NCI-H2227 (cell line): ENCODE results near the gene CDH23.

Source experiments
- DNase-seq: peaks from one replicate; lab custom pipeline; 2025; ENCODE audit not compliant: unreplicated experiment; lab: John Stamatoyannopoulos, UW

CDH23 gene

GRCh38 chr10:71762324-71762723 is 365.6 kb downstream of the CDH23 start:
- no peak for DNase-seq

- DNase-seq: no peak
These were observed 366.8 kb downstream of the CDH23 start for GRCh38 chr10:71763352-71764127.

- DNase-seq: no peak
These were observed 368.6 kb downstream of the CDH23 start for GRCh38 chr10:71765176-71765904.

- no peak for DNase-seq
These were observed 369.4 kb downstream of the CDH23 start for GRCh38 chr10:71765906-71766716.

- no peak for DNase-seq
These were observed 370.1 kb downstream of the CDH23 start for GRCh38 chr10:71766717-71767419.

- DNase-seq: no peak
These were observed 370.8 kb downstream of the CDH23 start for GRCh38 chr10:71767420-71768035.

- DNase-seq: no peak
These were observed 372.6 kb downstream of the CDH23 start for GRCh38 chr10:71769279-71769823.

GRCh38 chr10:71770255-71770654 is 373.5 kb downstream of the CDH23 start:
- no peak for DNase-seq

GRCh38 chr10:71770789-71771188 is 374.1 kb downstream of the CDH23 start:
- no peak for DNase-seq

- DNase-seq: no peak
These were observed 374.5 kb downstream of the CDH23 start for GRCh38 chr10:71771204-71771603.

- DNase-seq: no peak
These were observed 375.3 kb downstream of the CDH23 start for GRCh38 chr10:71771821-71772617.

- no peak for DNase-seq
These were observed 376.1 kb downstream of the CDH23 start for GRCh38 chr10:71772832-71773220.

- DNase-seq: peak; percentile 84
These were observed 376.7 kb downstream of the CDH23 start, which contains the start of gene VSIR for GRCh38 chr10:71773221-71773971. TSS of gene VSIR (minus strand) at chr10:71773520. CDS start at chr10:71773439, 81 bp downstream.

- no peak for DNase-seq
These were observed 378.4 kb downstream of the CDH23 start for GRCh38 chr10:71774916-71775702.

- DNase-seq: no peak
These were observed 379.8 kb downstream of the CDH23 start for GRCh38 chr10:71776481-71776925.

- no peak for DNase-seq
These were observed 380.7 kb downstream of the CDH23 start for GRCh38 chr10:71777213-71777985.
